Panc1 (cell line): ENCODE results near the gene HOXB3.

ENCODE experiments used
- CTCF ChIP-seq: fragments of 450-650 bp; IDR thresholded peaks from 2 replicates; pipeline ENCODE4 v1.5.1; 2017; ENCODE audit warnings: mild to moderate bottlenecking
- POLR2AphosphoS5 ChIP-seq: IDR thresholded peaks from 2 replicates; pipeline ENCODE4 v1.6.1; 2012; ENCODE audit warnings: mild to moderate bottlenecking, low read depth, low read length, moderate library complexity
- REST ChIP-seq, 2 experiments: IDR thresholded peaks; 2 replicates each; pipeline ENCODE4 v1.6.1; 2011 to 2012; ENCODE audit warnings: low read depth in 2 of 2, control low read depth in 1 of 2, low read length in 1 of 2, mild to moderate bottlenecking in 1 of 2, moderate library complexity in 1 of 2; ENCODE audit not compliant: insufficient read depth in 1 of 2
- TCF7L2 ChIP-seq: IDR thresholded peaks from 2 replicates; pipeline ENCODE4 v1.6.1; 2011; ENCODE audit warnings: mild to moderate bottlenecking, low read depth, low read length, inconsistent platforms

- TF ChIP-seq CTCF (no peak), POLR2AphosphoS5 (no peak), TCF7L2 (no peak), REST (IDR thresholded peaks at IDR 0.05; ENCODE audit: insufficient read depth in 1 of 2, low read depth in 2 of 2, low read length in 1 of 2) (no peak)
Observed at GRCh38 chr17:48592577-48592976, 2.5 kb upstream of the HOXB3 start.
